RPMI8226 (cell line): ENCODE measurements around the gene DMD.

Source experiments
- DNase-seq: peaks from one replicate; pipeline ENCODE4 v3.0.0-alpha.2; 2015

Gene DMD

DNA sequence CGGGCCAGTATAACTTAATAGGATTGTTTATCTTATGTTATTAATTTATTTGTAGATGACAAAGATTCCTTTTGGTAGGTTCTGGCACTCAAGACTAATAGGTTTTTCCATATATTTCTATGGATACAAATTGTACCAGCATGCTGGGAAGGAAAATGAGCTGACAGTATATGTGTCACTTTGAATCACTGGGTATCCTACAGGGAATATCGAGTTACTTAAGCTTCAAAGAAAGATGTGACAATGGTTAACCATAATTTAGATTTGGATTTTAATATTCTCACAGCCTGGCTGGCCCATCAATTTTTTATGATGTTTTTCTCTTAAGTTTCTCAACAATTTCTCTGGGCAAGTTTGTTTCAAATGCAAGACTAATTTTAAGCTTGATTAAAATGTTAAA is 1640.7 kb downstream of the DMD start:
- no peak for DNase-seq

DNA sequence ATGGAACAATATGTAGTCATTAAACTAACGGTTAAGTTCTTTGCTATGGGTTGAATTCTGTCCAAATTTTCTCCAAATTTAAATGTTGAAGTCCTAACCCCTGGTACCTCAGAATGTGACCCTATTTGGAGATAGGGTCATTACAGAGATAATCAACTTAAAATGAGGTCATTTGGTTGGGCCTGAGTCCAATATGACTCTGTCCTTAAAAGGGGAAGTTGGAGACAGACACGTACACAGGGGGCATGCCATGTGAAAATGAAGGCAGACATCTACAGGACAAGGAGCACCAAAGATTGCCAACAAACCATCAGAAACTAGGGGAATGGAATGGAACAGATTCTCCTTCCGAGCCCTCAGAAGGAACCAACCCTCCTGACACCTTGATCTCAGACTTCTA is 1647.6 kb downstream of the DMD start:
- no peak for DNase-seq

DNA sequence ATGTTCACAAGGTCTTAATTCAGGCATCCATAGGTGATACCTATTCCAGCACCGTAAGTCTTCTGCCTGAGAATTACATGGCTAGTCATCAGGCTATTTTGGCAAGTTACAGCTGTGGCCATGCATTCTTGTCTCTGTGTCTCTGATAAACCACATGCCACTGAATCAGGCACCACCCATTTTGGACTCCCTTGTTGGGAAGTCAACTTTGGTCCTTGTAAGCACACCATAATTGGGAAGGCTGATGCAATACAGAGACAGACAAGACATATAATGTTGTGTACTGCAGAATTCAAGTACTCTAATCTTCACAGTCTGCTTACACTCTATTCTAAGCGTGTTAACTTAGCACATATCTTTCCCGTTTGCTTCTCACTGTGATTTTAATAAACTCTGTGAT is 1655.8 kb downstream of the DMD start:
- DNase-seq: no peak

DNA sequence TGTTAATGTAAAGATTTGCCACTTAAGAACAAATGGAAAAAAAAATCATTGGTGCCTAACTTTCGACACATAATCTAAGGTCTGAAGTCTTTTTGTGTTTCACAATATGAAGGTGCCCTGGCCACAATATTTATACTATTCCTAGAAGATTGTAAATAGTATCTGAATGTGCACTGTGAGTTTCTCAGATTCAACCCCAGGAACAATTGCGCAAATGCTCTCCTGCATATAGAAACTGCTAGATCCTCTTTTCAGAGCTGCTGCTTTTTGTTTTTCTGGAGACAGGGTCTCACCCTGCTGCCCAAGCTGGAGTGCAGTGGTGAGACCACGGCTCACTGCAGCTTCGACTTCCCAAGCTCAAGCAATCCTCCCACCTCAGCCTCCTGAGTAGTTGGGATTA is 1659.4 kb downstream of the DMD start:
- DNase-seq: no peak

DNA sequence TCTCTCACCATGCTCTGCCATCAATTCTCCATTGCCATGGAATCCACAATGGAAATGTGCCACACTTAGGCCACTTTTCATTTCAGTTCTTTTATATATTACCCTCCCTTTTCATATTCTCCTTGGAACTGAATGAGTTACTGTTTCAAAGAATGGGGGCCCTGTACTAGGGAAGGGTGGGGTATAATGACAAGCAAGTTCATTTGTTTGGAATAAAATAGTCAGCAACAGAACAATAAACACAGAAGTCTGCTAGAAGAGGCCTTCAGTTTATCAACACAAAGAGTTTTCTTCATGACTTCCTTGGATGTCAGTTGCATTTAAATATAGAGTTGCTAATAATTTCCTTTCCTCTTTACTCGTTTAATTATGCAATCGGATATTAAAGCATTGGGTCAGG is 1661.2 kb downstream of the DMD start:
- DNase-seq: no peak

DNA sequence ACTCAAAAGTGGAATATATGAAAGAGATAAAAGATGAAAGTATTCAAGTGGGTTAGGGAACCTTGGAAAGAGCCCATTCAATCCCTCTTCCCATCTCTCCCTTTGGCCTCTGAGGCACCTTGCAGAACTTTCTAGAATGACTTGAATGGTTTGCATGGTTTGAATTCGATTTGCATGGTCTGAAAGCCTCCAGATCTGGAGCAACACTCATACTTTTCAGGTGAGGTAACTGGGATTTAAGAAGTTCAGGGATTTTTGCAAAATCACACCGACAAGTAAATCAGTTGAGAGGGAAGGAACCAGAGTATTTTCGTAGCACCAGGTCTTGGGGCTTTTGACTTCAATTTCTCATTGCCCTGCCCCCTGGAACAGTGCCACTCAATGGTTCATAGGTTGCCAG is 1663.5 kb downstream of the DMD start:
- no peak for DNase-seq

DNA sequence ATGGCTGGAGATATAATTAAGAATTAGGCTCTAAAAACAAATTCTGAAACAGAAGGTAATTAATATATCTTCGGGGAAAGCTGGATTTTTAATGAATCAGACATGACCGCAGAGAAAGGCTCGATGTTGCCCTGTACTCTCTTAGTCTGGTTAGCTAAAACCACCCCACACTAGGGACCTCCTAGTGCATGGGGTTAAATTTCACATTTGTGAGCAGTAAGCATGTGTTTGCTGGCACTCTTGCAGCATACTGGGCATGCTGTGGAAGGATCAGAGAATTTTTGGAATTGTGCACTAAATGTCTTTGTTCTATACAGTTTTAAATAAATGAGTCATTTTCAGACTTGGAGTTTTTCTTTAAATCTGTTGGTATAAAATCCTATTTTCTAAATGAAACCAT is 1663.9 kb downstream of the DMD start:
- no peak for DNase-seq

DNA sequence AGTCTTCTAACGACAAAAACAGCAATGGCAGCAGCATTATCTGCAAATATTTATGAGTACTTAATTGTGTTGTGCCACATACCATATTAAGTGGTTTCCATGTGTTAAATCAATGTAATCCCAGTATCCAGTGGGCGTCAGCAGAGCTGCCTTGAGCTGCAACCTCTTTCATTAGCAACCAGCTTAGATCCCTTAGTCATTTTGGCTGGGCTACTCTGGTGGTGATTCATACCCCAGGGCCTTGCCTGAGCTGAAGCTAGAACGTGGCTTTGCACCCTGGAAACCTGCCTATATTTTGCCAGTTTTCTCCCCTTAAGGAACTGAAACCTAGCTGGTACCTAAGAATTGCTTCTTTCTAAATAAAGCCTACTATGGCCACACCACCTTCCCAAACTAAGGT is 1665.2 kb downstream of the DMD start:
- DNase-seq: peak; percentile 23

DNA sequence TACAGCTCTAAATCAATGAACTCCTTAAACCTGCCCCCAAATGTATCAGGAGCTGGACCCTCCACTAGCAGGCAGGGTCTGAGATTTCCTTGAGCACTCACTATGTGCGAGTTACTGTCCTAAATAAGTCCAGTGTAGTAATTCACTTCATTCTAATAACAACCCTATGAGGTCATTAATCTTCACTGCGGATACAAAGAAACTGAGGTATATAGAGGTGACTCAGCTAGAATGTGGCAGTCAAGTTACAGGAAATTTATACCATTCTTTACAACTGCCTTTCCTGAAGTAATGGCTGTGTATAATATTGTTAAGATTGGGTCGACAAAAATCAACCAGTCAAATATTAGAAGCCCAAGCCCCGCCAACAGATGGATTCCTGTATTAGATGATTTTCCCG is 1665.6 kb downstream of the DMD start:
- no peak for DNase-seq

DNA sequence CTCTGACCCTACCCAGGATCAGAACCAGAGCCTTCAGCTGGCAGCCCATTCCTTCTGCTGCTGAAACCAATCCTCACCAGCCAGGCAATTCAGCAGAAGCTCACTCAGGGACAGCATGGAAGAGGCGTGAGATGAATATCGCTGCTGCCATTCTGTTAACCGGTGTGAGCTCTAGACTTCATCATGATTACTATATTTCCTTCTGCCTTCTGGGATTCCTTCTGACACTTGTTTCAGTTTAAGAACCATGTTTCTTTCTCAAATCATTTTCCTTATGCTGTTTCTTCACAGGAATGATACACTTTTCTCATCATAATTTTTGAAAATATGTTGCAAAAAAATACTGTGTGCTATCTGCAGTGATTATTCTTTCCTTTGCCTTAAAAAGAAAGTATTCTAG is 1666.2 kb downstream of the DMD start:
- DNase-seq: no peak

DNA sequence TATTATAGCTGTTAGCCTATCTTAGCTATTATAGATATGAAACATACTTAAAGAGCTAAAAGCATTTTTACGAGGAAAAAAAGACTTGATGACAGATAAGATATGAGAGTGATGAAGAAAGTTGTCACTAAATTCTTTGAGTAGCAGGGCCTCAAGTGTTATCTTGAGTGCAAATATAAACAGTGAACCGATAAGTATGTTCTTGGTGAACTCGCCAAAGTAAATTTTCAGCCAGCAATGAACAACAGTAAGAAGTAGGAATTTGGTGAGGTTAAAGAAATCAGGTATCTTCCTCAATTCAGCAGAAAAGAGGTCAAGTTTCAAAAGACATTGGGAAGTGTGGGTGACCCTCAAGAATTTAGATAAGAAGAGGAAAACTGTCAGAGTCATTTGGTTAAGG is 1667.7 kb downstream of the DMD start:
- DNase-seq: no peak

DNA sequence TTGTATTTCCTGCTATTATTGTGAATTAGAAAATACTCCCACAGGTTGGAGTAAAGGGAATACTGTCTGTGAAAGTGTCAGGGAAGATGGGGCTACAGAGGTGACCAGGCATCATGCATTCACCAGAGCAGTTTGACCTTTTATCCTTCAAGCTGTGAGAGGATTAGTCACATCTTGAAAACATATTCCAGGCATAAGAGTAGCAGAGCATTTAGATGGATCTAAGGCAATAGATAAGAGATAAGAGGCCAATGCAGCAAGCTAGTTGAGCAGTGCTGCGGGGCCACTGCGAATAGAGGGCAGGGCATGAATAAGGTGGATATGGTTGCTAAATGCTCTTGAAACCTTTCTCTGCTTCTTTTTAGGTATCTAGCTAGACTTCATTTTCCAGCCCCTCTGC is 1668.8 kb downstream of the DMD start:
- DNase-seq: no peak

DNA sequence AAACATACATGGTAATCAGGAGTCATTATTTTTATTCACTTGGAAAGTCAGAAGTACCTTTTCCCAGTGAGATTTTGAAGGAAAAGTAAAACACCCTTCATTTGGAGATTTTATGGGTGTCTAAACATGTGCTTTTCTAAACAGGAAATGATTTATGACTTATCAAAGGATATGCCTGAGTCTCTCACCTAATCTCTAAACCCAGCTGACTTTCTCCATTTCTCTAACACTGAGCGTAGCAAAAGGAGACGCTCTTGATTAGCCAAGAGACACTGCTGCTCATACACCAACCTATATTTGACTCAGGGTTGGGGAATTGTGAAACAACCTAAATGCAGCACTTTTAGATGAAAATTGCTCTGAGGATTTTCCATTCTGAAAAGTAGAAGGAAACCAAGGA is 1671.0 kb downstream of the DMD start:
- DNase-seq: no peak

DNA sequence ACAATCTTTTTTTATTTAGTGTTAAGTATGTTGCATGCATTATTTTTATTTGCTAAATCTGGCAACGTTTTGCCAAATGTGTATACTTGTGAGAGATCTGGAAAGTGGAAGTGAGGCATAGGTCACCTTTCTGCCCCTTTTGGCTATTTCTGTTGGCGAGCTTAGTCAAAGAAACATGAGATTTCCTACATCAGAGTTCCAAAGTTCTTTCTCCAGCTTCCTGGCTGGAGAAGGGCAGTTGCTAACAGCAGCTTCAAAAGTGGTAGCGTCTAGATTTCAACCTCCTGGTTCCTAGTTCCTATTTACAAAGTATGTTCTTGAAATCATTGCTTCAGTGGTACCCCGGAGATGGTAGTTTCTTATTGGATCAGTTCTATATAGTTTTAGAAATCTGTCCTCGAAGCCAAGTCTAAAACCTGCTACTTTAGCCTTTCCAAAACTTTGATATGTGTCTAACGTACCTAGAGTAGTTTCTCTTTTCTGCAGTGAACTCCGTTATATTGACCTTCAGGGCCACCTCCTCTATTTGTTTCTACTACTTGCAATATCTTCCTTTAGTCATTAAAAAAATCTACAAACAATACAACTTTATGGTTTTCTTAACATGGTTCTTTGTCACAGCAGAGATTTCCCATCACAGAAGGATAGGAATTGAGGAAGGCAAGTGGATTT is 1683.8 kb downstream of the DMD start:
- DNase-seq: no peak

DNA sequence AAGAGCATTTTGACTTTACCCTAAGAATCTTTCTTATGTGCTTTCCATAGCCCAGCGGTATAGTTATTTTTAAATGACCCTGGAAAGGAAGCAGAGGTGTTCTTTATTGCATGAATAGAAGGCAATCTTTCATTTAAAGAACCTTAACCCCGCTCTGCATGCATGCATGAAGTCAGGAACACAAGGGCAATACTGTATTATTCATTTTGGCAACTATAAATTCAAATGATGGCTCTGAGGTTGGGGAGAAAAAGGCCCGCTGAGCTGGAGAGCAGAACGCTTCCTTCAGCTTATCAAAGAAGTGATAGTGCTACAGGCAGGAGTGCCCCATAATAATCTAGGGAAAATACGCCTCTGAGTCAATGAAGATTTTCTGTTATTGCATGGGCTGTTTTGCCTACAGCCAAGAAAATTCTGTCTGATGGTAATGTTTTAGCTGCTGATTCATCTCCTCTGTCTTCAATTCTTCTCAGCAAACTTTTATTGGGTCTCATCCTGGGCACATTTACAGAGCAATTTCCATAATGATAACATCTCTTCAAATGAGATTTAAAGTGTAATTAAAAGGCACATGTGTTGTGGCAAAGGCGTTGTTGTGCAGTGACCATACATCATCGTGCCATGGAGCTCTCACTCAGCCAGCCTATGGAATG is 1687.3 kb downstream of the DMD start:
- no peak for DNase-seq

DNA sequence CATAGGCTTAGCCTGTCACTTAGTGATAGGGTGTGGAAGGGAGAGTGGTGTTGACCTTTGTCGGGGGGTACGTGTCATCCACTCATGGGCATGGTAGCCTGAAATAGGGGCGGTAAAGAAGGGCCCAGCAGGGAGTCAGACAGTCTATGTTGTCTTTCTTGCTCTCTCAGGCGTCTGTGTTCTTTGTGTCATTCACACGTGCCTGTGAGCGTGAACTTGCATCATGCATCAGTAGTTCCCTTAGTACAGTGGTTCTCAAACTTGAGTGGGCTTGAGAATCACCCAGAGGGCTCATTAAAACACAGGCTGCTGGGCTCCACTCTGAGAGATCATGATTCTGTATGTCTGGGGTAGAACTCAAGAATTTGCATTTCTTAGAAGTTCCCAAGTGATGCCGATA is 1688.6 kb downstream of the DMD start:
- no peak for DNase-seq

DNA sequence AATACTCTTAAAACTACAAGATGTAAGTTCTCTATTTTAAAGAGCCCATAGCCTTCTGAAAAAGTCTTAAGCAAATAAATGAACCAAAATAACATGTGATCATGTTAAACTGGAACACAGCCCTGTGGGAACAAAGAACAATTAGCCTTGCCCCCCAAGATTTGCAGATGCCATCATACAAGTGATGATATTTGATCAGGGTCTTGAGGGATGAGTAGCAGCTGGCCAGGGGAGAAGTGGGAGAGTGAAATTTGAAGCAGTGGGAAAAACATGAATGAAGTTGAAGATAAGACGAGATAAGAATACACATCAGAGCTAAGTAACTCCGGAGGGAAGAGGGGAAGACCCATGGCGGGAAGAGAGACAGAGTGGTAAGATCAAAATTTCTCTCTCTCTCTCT is 1689.4 kb downstream of the DMD start:
- no peak for DNase-seq

DNA sequence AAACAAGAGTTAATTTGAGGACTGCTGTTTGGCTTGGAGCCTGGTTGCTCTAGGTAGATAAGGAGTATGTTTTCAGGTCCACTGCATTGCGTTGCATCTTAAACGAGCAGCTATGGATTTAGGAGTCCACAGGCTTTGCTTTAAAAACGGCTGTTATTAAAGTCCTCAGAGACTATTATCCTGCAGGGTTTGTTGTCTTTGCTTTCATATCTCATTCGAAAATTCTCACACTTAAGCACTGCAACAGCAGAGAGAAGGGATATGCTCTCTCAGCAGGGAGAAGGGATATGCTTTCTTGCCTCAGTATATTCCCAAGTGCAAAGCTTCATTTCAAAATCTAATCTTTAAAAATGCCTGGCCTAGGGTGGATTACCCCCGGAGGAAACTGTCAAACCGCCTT is 1694.8 kb downstream of the DMD start:
- no peak for DNase-seq

DNA sequence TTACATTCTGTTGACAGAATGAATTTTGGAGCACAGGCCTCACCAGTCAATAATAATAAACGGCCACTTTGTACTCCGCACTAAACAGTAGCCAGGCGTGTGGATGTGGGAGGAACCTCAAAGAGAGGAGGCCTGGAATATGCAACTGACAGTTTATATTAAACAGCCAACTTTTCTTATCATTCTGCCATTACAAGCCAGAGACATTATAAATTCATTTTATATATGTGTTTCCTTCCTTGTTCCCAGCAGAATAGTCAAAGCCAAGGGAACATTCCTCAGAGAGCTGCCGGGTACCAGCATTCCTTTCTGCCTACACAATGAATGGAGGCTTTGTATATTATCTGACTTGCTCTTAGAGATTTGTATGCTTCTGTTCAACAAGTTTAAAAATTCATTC is 1703.0 kb downstream of the DMD start:
- DNase-seq: no peak

DNA sequence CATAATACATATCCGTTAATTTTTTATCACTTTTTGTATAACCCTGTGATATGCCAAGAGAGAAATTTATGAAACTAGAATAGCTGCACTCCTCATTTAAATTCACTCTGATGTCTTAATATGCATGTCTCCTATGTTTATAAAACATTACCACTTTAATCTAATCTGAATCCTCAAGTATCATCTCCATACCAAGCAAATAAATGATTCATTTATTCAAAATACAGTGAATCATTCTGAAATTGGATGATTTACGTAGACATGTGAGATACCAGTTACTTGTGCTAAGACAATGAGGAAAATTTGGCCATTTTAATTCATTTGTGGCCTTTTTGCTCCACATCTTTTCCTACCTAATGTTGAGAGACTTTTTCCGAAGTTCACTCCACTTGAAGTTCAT is 1704.4 kb downstream of the DMD start:
- no peak for DNase-seq

DNA sequence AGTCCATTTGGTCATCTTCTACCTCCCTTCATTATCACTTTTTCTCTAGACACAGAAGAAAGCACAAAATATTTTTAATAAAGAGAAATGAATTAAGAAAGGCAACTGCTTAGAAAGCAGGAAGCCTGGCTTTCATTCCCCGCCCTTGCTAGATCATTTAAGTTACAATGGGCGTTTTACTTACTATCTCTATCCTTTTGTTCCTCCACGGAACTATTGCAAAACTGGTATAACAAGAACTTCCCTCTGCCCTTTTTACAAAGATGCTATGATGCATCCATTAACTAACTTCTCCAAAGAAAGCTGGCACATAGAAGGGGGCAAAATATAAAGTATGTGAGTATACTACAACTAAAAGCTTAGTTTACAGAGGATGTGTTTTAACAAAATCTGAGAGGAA is 1705.0 kb downstream of the DMD start:
- DNase-seq: no peak

DNA sequence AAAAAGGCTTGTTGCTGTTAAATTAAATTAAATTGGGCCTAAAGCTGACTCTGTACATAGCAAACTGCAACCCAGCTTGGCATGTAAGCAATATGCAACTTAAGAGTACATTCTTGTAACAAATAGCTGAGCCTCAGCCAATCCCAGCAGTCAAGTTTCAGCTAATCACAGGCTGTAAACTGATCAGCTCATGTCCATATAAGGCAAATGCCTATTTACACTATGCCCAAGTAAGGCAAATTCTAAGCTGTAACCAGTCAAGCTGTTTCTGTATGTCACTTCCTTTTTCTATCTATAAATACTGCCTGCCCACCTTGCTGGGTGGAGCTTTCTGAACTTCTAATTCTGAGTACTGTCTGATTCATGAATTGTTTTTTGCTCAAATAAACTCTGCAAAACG is 1710.4 kb downstream of the DMD start:
- no peak for DNase-seq

DNA sequence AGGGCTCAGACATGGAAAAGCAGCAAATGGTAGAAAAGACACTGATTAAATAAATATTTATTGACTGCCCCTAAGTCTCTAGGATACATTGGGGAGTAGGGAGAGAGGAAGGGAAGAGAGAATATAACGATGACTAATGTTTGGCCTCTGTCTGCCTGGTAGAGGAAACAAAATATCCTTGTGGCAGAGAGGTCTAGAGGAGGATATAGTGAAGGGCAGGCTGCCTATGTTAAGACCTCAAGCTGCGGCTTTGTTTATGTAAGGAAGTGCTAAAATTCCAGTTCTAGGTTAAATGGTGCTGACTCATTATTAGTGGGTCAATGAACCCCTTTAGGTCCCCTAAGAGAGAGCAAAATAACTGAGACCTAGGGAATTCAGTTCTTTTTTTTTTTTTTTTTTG is 1712.2 kb downstream of the DMD start:
- DNase-seq: no peak

DNA sequence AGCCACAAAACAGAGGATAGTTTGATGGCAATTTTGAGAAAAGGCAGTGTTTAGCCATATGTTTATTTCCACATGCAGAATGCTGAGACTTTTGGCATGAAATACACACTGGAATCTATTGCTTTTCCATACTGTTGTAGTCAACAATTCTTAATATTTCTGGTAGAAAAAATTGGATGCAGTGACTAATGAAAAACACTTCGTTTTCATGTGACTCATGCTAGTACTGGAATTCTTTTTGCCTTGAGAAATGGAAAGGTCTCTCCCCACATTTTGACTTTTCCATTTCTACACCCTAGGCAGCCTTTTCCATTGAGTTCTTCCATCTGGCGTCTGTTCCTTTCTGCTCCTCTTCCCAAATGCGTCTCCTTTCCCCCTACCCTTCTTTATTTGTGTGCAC is 1714.3 kb downstream of the DMD start:
- no peak for DNase-seq

DNA sequence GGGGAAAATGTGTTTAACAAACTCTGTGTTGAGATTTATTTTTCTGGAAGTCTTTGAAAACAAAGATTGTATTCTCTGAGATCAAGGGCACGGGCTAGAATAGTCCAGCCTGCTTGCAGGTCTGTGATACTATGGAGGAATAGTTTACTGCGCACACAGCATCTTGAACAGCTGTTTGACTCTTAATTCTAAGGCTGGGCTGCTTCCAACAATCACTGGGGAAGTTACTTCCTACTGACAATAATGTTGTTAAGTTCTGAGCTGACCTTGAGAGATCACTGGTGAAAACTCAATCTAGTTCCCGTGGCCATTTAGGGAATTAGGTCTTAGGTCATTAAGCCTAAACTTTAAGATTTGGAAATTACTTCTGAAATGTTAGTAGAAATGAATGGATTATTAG is 1723.4 kb downstream of the DMD start:
- DNase-seq: no peak
